RWPE1 (cell line): ENCODE results near the gene TEPSIN.
A peak's percentile ranks its signal among the peaks of the same experiment; 100 is the strongest.
"Not testable (repeated sequence)": the region's sequence is repeated elsewhere in the genome, so short reads cannot be mapped to it uniquely, and the experiment has no call there.

Experiments
- CTCF ChIA-PET: fragments of 350-600 bp; sonication (Branson Sonifier 250); formaldehyde crosslinking; extraction: SDS; loops from one replicate; lab custom pipeline; 2021; lab: Yijun Ruan, JAX
- POLR2A ChIA-PET: fragments of 400-600 bp; formaldehyde crosslinking; extraction: SDS; loops from one replicate; lab custom pipeline; 2020; ENCODE audit warnings: antibody characterized with exemption; ENCODE audit not compliant: low non-redundant PET; lab: Yijun Ruan, JAX
- DNase-seq: peaks from one replicate; pipeline ENCODE4 v3.0.0; 2012; ENCODE audit warnings: low spot score
- H3K27ac ChIP-seq: fragments of 450-650 bp; 2 replicates; pipeline ENCODE4 v1.5.1; 2017
- TF ChIP-seq, protein P1 (sequence below): fragments of 450-650 bp; conservative IDR thresholded peaks from 2 replicates; pipeline ENCODE4 v1.5.1; 2017; ENCODE audit warnings: low read depth, mild to moderate bottlenecking

The TEPSIN gene

DNA sequence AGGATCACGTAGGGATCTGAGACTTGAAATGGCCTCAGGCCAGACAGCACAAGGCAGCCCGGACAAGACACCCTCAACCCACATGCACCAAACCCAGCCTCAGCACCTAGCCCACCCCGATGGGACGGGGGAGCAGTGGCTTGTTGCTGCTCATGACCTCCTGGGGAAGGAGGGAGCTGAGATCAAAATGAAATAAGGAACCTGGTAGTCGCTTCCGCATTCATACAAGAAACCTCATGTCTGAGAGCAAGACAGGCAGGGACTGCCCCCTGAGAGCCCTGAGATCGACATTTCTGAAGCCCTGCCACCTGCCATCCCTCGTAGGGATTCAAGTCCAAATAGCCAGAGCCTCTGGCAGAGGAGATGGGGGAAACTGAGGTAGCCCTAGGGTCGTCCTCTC is 10.4 kb downstream of the TEPSIN start:
- no peak for DNase-seq
- CTCF ChIA-PET = no interaction called here
- H3K27ac ChIP-seq = peak overlapping the region; percentile 30
- TF ChIP-seq, protein P1, sequence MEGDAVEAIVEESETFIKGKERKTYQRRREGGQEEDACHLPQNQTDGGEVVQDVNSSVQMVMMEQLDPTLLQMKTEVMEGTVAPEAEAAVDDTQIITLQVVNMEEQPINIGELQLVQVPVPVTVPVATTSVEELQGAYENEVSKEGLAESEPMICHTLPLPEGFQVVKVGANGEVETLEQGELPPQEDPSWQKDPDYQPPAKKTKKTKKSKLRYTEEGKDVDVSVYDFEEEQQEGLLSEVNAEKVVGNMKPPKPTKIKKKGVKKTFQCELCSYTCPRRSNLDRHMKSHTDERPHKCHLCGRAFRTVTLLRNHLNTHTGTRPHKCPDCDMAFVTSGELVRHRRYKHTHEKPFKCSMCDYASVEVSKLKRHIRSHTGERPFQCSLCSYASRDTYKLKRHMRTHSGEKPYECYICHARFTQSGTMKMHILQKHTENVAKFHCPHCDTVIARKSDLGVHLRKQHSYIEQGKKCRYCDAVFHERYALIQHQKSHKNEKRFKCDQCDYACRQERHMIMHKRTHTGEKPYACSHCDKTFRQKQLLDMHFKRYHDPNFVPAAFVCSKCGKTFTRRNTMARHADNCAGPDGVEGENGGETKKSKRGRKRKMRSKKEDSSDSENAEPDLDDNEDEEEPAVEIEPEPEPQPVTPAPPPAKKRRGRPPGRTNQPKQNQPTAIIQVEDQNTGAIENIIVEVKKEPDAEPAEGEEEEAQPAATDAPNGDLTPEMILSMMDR = no peak
- POLR2A ChIA-PET = no interaction called here

DNA sequence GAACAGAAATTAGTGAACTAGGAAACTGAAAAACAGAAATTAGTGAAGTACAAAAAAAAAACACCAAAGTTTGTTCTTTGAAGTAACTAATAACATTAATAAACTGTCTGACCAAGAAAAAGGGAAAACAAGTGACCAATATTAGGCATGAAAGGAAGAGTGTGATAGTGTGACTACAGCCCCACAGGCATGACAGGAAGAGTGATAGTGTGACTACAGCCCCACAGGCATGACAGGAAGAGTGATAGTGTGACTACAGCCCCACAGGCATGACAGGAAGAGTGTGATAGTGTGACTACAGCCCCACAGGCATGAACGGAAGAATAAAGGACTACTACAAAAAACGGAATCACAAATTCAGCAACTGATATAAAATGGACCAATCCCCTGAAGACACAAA is 11.2 kb downstream of the TEPSIN start:
- POLR2A ChIA-PET, CTCF ChIA-PET, H3K27ac ChIP-seq, DNase-seq: not testable (repeated sequence)

DNA sequence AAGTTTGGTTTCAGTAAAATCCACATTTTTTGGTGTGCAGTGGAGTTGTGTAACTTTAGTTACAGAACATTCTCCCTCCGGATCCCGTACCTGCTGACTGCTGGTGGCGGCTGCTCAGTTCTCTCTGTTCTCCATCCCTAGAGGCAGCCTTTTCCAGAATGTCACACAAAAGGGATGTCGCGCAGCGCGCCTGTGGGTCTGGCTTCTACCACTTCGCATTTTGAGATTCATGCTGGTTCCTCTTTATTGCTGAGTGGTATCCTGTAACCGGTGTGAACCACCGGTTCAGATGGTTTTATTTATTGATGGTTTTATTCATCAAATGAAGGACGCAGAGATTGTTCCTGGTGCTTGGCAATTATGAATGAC is 15.1 kb downstream of the TEPSIN start:
- no peak for DNase-seq
- CTCF ChIA-PET = interaction anchor here (0.7 kb wide), 1 partner anchor 16 kb away, joined by 3 read pairs; no protein-coding TSS in a partner anchor
- TF ChIP-seq, protein P1 = no peak
- POLR2A ChIA-PET = no interaction called here
- H3K27ac ChIP-seq = peak overlapping the region; percentile 67

DNA sequence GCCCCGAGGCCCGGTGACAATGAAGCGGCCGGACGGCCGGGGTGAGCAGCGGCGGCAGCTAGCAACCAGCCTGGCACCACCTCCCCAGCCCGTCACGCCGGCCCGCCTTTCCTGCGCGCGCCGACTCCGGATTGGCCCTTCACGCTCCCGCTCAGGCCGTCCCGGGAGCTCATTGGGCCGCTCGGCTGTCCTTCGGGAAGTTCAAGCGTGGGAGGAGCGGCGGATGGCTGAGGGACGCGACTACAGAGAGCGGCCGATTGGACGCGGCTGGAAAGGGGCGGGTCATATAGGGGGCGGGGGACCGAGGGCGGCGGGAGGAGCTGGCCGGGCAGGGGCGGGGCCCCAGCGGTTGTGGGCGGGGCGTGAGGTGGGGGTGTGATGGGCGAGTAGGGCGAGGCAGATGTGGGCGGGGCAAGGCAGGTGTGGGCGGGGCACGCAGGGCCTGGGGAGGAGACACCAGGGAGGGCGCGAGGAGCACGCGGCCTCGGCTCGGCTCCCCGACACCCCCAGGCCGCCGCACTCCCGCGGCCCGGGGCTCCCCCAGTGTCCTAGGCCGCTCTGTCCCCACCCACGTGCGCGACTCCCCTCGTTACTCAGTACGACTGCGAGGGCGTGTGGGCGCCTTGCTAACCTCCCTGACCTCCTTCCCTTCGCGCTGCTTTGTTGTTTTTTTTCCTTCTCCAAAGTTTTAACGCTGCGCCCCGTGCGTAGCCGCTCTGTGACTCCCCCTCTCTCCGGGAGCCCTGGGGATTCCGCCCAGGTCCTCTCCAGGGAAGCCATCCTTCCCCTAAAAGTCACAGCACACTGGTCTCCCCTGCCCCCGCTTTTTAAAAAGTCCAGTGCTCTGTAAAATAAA is 15.7 kb downstream of the TEPSIN start, which contains the start of gene CEP131:
Gene CEP131, minus strand, starts transcription at position 60 of the 856 bp plus-strand sequence. CDS start 2,909 bp downstream, outside the sequence.
- TF ChIP-seq, protein P1 = no peak
- CTCF ChIA-PET = interaction anchor here (0.5 kb wide), 2 partner anchors 335 to 417 kb away, joined by 3 to 4 read pairs; no protein-coding TSS in a partner anchor
- peak within 1 kb of the TSS; percentile 67 for H3K27ac ChIP-seq
- DNase-seq = peak; percentile 99
- POLR2A ChIA-PET = interaction anchor here (0.6 to 1.4 kb wide), 6 partner anchors 16 to 810 kb away, joined by 3 to 8 read pairs (median 3); partner anchors contain the start of genes NDUFAF8 and TEPSIN

DNA sequence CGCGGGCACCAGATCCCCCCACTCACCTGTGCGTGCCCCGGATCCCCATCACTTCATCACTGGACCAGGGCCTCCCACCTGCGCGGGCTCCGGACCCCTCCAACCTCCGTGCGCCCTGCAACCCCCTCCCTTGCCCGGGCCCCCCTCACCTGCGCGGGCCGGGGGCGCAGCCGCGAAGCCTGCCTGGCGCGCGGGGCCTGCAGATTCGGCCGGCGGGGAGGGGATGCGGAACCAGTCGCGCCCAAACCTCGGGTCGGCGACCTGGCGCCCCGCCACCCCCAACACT is 16.3 kb downstream of the TEPSIN start:
- H3K27ac ChIP-seq = peak overlapping the region; percentile 51
- ChIA-PET CTCF (interaction anchor here (0.5 kb wide), 2 partner anchors 334 to 417 kb away, joined by 3 to 4 read pairs; no protein-coding TSS in a partner anchor), POLR2A (interaction anchor here (0.6 to 1.4 kb wide), 6 partner anchors 16 to 809 kb away, joined by 3 to 8 read pairs (median 3); partner anchors contain the start of genes NDUFAF8 and TEPSIN)
- TF ChIP-seq, protein P1 = no peak
- no peak for DNase-seq

DNA sequence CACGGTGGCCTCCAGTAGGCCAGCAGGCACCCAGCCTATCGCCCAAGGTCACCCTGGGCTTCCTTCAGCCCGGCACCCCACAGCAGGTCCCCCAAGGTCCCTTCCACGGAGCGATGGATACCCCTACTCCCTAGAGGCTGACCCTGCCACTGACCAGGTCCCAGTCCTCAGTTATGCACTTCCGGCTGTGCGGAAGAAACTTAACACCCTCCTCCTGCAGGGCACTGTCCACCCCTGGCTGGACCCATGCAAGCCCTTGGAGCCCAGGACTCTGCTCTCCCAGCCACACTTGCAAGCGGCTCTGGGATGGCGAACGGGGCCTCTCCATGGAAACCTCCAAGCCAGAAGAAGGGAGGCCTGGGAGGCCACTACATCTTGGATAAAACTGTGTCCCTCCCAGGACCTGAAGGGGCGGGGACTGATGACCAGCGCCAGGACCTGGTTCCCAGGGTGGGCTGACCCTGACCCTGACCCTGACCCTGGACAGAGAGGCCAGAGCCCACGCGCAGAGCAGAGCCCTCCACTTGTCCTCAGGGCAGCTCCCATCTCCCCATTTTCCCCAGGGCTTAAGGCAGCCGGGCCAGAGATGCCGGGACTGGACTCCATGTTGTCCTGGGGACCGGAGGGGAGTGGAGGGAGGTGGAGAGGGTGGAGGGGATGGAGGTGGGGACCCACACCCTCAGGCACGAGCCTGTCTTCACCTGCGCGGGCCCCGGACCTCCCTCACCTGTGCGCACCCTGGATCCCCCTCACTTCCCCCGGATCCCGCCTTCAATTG is 16.8 kb downstream of the TEPSIN start:
- TF ChIP-seq, protein P1 = no peak
- ChIA-PET CTCF (interaction anchor here (0.6 kb wide), 1 partner anchor 66 kb away, joined by 3 read pairs; no protein-coding TSS in a partner anchor), POLR2A (interaction anchor here (0.9 to 1.4 kb wide), 2 partner anchors 17 to 89 kb away, joined by 3 to 8 read pairs; partner anchors contain the start of genes NDUFAF8 and TEPSIN)
- no peak for DNase-seq
- peak overlapping the region; percentile 51 for H3K27ac ChIP-seq
